Endothelial cell (in vitro differentiated cells): ENCODE measurements around the gene RBBP9. TPM values are rescaled to one million over a fixed set of nuclear protein-coding genes. Genes with fewer than 3 reads are reported as not detected.
A peak's percentile ranks its signal among the peaks of the same experiment; 100 is the strongest.

Experiments used
- DNase-seq: peaks from one replicate; pipeline ENCODE4 v3.0.0; 2021; ENCODE audit warnings: low spot score
- H3K27ac Mint-ChIP-seq: one replicate; pipeline ENCODE4 v1.8.0; 2021; ENCODE audit warnings: mixed read lengths, inconsistent platforms; ENCODE audit not compliant: unreplicated experiment
- H3K27me3 Mint-ChIP-seq: one replicate; pipeline ENCODE4 v1.8.0; 2021; ENCODE audit warnings: mild to moderate bottlenecking, moderate library complexity, mixed read lengths, inconsistent platforms; ENCODE audit not compliant: unreplicated experiment
- H3K36me3 Mint-ChIP-seq: one replicate; pipeline ENCODE4 v1.8.0; 2021; ENCODE audit warnings: mild to moderate bottlenecking, low read depth, mixed read lengths, inconsistent platforms; ENCODE audit not compliant: unreplicated experiment
- H3K4me1 Mint-ChIP-seq: one replicate; pipeline ENCODE4 v1.8.0; 2021; ENCODE audit warnings: mild to moderate bottlenecking, mixed read lengths, inconsistent platforms; ENCODE audit not compliant: unreplicated experiment
- H3K4me3 Mint-ChIP-seq: one replicate; pipeline ENCODE4 v1.8.0; 2021; ENCODE audit warnings: mild to moderate bottlenecking, mixed read lengths, inconsistent platforms; ENCODE audit not compliant: unreplicated experiment
- H3K9me3 Mint-ChIP-seq: one replicate; pipeline ENCODE4 v1.8.0; 2021; ENCODE audit warnings: mixed read lengths, inconsistent platforms; ENCODE audit not compliant: unreplicated experiment
- CTCF ChIP-seq: fragments of 200-600 bp; sonication (generic); IDR thresholded peaks from one replicate; pipeline ENCODE4 v1.5.0; 2021; ENCODE audit warnings: antibody characterized with exemption; ENCODE audit not compliant: unreplicated experiment
- total RNA-seq: library from RNA; stranded (reverse); fragmentation: NEBNext Ultra II Directional; extraction: Animal tissue kit (Norgen Biotek cat#: 25700); gene quantifications from one replicate; pipeline ENCODE4 v1.2.1, GENCODE V29; 2021; ENCODE audit not compliant: unreplicated experiment

RBBP9 gene
- total RNA-seq, 1 donor from 2014 or later = 16.7 TPM

DNA sequence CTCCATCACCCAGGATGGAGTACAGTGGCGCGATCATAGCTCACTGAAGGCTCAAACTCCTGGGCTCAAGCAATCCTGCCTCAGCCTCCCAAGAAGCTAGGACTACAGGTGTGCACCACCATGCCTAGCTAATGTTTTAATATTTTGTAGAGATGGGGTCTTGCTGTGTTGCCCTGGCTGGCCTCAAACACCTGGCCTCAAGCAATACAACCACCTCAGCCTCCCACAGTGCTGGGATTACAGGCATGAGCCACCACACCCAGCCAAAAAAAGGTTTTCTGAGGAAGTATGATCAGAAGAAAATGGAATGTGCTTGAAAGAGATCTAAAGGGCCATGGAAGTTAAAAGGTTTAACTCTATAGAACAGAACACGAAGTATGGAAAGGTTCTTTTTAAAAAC, 8.7 kb downstream of the RBBP9 start:
- Mint-ChIP-seq H3K27ac (no peak overlapping the region), H3K9me3 (no peaks in the 10 kb centered on the region), H3K27me3 (no peaks in the 10 kb centered on the region), H3K4me1 (no peaks in the 10 kb centered on the region), H3K4me3 (no peak overlapping the region), H3K36me3 (peaks cover 12% of the 10 kb centered on the region)
- TF ChIP-seq CTCF = no peak
- no peak for DNase-seq

GRCh38 chr20:18481596-18481995, 15.4 kb downstream of the RBBP9 start:
- no peaks in the 10 kb centered on the region for H3K4me1 Mint-ChIP-seq
- H3K27me3 Mint-ChIP-seq = peaks cover 1% of the 10 kb centered on the region
- H3K27ac Mint-ChIP-seq = no peak overlapping the region
- no peaks in the 10 kb centered on the region for H3K9me3 Mint-ChIP-seq
- DNase-seq = no peak
- H3K36me3 Mint-ChIP-seq = peaks cover 20% of the 10 kb centered on the region
- H3K4me3 Mint-ChIP-seq = no peak overlapping the region
- no peak for TF ChIP-seq CTCF

- H3K9me3 Mint-ChIP-seq = no peaks in the 10 kb centered on the region
- no peak overlapping the region for H3K4me3 Mint-ChIP-seq
- H3K36me3 Mint-ChIP-seq = peaks cover 26% of the 10 kb centered on the region
- no peak for DNase-seq
- no peaks in the 10 kb centered on the region for H3K4me1 Mint-ChIP-seq
- peaks cover 1% of the 10 kb centered on the region for H3K27me3 Mint-ChIP-seq
- TF ChIP-seq CTCF = no peak
- H3K27ac Mint-ChIP-seq = no peak overlapping the region
Observed at GRCh38 chr20:18477821-18478220, 19.2 kb downstream of the RBBP9 start.

DNA sequence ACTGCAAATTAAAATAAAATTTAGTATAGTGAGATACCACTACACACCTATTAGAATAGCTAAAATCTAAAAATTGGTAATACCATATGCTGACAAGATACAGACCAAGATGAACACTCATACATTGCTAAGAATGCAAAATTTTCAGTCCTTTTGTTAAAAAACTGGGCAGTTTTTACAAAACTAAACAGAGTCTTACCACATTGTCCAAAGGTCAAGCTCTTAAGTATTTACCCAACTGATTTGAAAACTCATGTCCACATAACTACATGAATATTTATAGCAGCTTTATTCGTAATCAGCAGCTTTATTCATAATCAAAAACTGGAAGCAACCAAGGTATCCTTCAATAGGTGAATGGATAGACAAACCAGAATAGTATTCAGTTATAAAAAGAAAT, 19.8 kb downstream of the RBBP9 start:
- TF ChIP-seq CTCF = no peak
- Mint-ChIP-seq H3K27me3 (peaks cover 1% of the 10 kb centered on the region), H3K4me3 (no peak overlapping the region), H3K4me1 (no peaks in the 10 kb centered on the region), H3K27ac (no peak overlapping the region), H3K36me3 (peaks cover 19% of the 10 kb centered on the region), H3K9me3 (no peaks in the 10 kb centered on the region)
- DNase-seq = no peak

DNA sequence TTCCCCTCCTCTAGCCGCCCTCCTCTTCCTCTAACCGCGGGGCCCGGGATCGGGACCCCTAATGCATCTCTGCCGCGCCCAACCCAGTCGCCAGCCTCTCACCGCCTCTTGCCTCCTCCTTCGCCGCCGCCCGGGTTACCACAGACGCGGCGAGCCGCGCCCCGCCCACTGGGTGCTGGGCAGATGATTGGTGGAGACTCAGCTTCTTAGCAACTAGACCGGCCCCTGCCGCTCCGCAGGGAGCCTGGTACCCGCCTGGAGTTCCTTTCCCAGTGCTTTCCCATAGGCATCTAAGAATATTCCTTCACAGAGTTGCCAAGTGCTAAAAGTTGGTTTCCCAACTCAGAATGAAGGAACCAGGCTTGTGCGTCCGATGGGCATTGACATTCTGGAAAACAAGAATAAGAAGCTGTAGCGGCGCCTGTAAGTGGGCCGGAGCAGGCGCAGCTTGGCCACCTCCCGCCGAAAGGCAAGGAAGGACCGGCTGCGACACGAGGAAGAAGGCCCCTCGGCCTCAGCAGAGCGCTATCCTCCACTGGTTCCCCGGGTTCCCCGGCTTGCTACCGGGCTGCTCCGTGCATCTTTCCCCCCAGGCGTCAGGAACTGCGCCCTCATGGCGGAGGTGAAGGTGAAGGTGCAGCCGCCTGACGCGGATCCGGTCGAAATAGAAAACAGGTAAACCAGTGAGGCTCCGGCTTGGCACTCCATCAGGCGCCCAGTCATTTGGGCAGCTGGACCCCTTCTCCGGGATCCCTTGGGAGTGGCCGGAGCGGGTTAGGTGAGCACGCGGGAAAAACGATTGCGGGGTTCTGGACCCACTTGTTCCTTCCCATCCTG, 29.9 kb downstream of the RBBP9 start, which contains the start of the genes DZANK1 and POLR3F:
Gene DZANK1, minus strand, starts transcription at position 137 of the 837 bp plus-strand sequence. CDS start 1,672 bp downstream, outside the sequence.
Gene POLR3F, plus strand, starts transcription at position 497 of the 837 bp plus-strand sequence. Its CDS starts 117 bp downstream, at position 614.
- TF ChIP-seq CTCF = no peak
- H3K36me3 Mint-ChIP-seq = no peaks in the 10 kb centered on the region
- peak within 1 kb of the TSS; percentile 96 for H3K27ac Mint-ChIP-seq
- DNase-seq = peak; percentile 94
- no peaks in the 10 kb centered on the region for H3K9me3 Mint-ChIP-seq
- H3K4me3 Mint-ChIP-seq = peak within 1 kb of the TSS; percentile 97
- H3K4me1 Mint-ChIP-seq = peaks cover 16% of the 10 kb centered on the region
- H3K27me3 Mint-ChIP-seq = no peaks in the 10 kb centered on the region
